Ishikawa (cell line): ENCODE measurements around the gene PASD1.

Experiments used
- MAX ChIP-seq: IDR thresholded peaks from 2 replicates; pipeline ENCODE4 v1.6.1; 2012
- TAF1 ChIP-seq: IDR thresholded peaks from 2 replicates; pipeline ENCODE4 v1.6.1; 2012; ENCODE audit warnings: low read depth, mild to moderate bottlenecking
- ZBTB7A ChIP-seq: IDR thresholded peaks from 2 replicates; pipeline ENCODE4 v1.6.1; 2012; ENCODE audit warnings: low read depth
- TF ChIP-seq, protein P1 (sequence below): IDR thresholded peaks from 2 replicates; pipeline ENCODE4 v1.6.1; 2012

DNA sequence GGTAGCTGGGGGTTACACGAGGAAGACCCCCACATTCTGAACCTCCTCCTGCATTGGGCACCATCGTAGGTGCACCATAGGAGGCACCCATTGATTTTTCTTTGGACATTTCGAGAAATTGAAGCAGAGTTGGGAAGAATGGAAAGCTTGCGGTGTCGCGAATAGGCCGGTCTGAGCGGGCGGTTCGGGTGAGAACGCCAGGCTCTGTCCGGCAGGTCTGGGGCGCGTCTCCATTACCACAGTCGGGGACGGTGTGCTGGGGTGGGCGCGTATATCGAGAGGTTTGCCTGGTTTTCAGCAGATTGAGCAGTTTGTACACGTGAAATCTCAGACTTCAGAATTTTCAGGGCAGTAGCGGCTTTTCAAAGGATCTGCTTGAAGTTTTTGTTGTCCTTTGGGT, 560 bp downstream of the PASD1 start:
- TF ChIP-seq ZBTB7A (no peak), TAF1 (no peak), MAX (no peak)
- TF ChIP-seq, protein P1, sequence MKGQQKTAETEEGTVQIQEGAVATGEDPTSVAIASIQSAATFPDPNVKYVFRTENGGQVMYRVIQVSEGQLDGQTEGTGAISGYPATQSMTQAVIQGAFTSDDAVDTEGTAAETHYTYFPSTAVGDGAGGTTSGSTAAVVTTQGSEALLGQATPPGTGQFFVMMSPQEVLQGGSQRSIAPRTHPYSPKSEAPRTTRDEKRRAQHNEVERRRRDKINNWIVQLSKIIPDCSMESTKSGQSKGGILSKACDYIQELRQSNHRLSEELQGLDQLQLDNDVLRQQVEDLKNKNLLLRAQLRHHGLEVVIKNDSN: no peak
